Amniotic epithelial cell (primary cell): Measurements from ENCODE around the gene HJURP.

Experiments used
- DNase-seq: peaks from one replicate; pipeline ENCODE4 v3.0.0-alpha.2; 2010; ENCODE audit warnings: low read depth

Gene HJURP

GRCh38 chr2:233847248-233847898 lies 7.0 kb downstream of the HJURP start:
- no peak for DNase-seq

- DNase-seq = peak; percentile 46
Measured at GRCh38 chr2:233846387-233847247, 7.7 kb downstream of the HJURP start.

- no peak for DNase-seq
Measured at GRCh38 chr2:233845301-233846060, 8.9 kb downstream of the HJURP start.

- no peak for DNase-seq
Measured at GRCh38 chr2:233844836-233845235, 9.5 kb downstream of the HJURP start.

GRCh38 chr2:233844064-233844807 lies 10.1 kb downstream of the HJURP start:
- no peak for DNase-seq

- no peak for DNase-seq
Measured at GRCh38 chr2:233841183-233841582, 13.2 kb downstream of the HJURP start.

GRCh38 chr2:233840520-233840919 lies 13.8 kb downstream of the HJURP start:
- DNase-seq = no peak

- no peak for DNase-seq
Measured at GRCh38 chr2:233839447-233839820, 14.9 kb downstream of the HJURP start.

GRCh38 chr2:233838726-233839446 lies 15.4 kb downstream of the HJURP start:
- no peak for DNase-seq

- no peak for DNase-seq
Measured at GRCh38 chr2:233838251-233838650, 16.1 kb downstream of the HJURP start.

- DNase-seq = no peak
Measured at GRCh38 chr2:233837694-233838229, 16.6 kb downstream of the HJURP start.

GRCh38 chr2:233836359-233836758 lies 18.0 kb downstream of the HJURP start:
- DNase-seq = no peak

GRCh38 chr2:233835230-233836186 lies 18.8 kb downstream of the HJURP start:
- DNase-seq = no peak

GRCh38 chr2:233833345-233833744 lies 21.0 kb downstream of the HJURP start:
- no peak for DNase-seq

GRCh38 chr2:233832869-233833311 lies 21.4 kb downstream of the HJURP start:
- peak; percentile 58 for DNase-seq

GRCh38 chr2:233832414-233832813 lies 21.9 kb downstream of the HJURP start:
- DNase-seq = peak; percentile 17

GRCh38 chr2:233831861-233832260 lies 22.5 kb downstream of the HJURP start:
- DNase-seq = no peak

GRCh38 chr2:233831011-233831721 lies 23.2 kb downstream of the HJURP start:
- no peak for DNase-seq
